ENCODE measurements around the gene NHERF2.

DNA sequence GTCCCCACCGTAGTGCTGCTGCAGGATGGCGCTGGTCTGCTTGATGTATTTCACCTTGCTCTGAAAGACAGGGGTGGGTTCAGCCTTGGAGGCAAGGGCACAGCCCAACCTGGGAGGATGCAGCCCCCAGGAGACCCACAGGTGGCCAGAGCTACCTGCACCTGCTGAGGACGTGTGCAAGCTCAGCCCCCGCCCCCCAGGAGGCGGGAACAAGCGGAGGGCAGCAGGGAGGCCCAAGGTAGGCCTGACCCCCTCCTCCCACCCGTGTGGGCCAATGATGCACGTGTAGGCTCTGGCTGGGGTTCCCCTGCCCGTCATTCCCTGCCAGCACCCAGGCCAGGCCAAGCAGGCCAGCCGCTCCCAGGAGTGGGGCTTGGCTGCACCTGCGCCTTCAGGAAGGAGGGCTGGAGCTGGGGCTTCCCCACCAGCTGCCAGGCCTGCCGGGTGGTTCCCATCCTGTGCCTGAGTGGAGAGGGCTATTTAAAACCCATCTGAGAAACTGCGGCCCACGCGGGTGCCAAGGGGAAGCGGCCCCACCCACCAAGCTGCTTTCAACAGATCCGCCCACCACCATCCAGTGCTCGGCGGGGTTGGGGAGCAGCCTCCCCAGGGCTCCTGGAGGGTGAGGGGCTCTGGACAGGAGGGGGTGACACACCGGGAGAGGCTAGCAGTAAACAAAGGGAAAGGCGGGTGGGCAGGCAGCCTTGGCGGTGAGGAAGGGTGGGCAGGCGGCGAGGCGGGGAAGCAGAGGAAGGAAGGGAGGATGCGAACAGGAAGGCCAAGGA is 17.2 kb downstream of the NHERF2 start:
- TF ChIP-seq TARDBP (IDR thresholded peaks at IDR 0.05) (no peak), SP1 (IDR thresholded peaks at IDR 0.05) (no peak), BHLHE40 (IDR thresholded peaks at IDR 0.05; ENCODE audit: borderline replicate concordance) (no peak), LEF1 (IDR thresholded peaks at IDR 0.05; ENCODE audit: borderline replicate concordance) (no peak), L3MBTL2 (conservative IDR thresholded peaks at IDR 0.05) (no peak)
